ENCODE measurements around the gene DRAXIN. TPM values are rescaled to one million over a fixed set of nuclear protein-coding genes. Genes with fewer than 3 reads are reported as not detected.

The DRAXIN gene
- total RNA-seq, 4 donors from 2014 or later, result 0.06 to 0.41 TPM; not detected in 2

- DNase-seq, result no peak
- no peaks in the 10 kb centered on the region for H3K27me3 ChIP-seq
- H3K9me3 ChIP-seq, result no peaks in the 10 kb centered on the region
- H3K4me3 ChIP-seq, result no peak overlapping the region
- no peaks in the 10 kb centered on the region for H3K4me1 ChIP-seq
- H3K27ac ChIP-seq, result no peak overlapping the region
- intact Hi-C loops (cut with DNase I; ENCODE audit: low total_unique reads), result no loop called here
- no peaks in the 10 kb centered on the region for H3K36me3 ChIP-seq
- TF ChIP-seq CTCF (IDR thresholded peaks at IDR 0.05) (no peak), POLR2A (IDR thresholded peaks at IDR 0.05) (no peak)
Observed at GRCh38 chr1:11673089-11673769, 18.3 kb upstream of the DRAXIN start.

DNA sequence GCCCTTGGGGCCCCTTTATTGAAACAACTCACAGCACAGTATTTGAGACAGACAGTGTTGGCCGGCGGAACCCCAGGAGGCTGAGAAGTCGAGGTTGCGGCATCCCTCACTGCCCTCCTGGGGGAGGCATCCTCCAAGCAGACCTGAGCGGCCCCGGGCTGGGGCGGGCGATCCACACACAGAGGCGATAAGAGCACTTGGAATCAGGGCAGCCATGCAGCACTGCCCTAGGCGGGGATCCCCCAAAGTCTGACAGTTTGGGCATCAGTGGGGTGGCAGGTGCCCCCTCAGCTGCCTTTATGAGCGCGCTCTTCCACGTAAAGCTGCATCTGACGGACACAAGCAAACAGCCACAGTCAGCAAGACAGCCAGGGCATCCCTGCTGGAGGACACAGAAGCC lies 17.0 kb upstream of the DRAXIN start:
- Histone ChIP-seq H3K4me3 (no peak overlapping the region), H3K27ac (no peak overlapping the region), H3K4me1 (no peaks in the 10 kb centered on the region), H3K36me3 (no peaks in the 10 kb centered on the region), H3K27me3 (no peaks in the 10 kb centered on the region), H3K9me3 (no peaks in the 10 kb centered on the region)
- DNase-seq, result no peak
- no peak for TF ChIP-seq POLR2A (IDR thresholded peaks at IDR 0.05)
- intact Hi-C loops (cut with DNase I; ENCODE audit: low total_unique reads), result no loop called here

GRCh38 chr1:11675325-11675724 lies 16.2 kb upstream of the DRAXIN start:
- TF ChIP-seq POLR2A (IDR thresholded peaks at IDR 0.05) (no peak), CTCF (IDR thresholded peaks at IDR 0.05) (no peak)
- Histone ChIP-seq H3K4me3 (no peak overlapping the region), H3K27ac (no peak overlapping the region), H3K36me3 (no peaks in the 10 kb centered on the region), H3K4me1 (no peaks in the 10 kb centered on the region), H3K9me3 (no peaks in the 10 kb centered on the region), H3K27me3 (no peaks in the 10 kb centered on the region)
- DNase-seq, result no peak
- intact Hi-C loops (cut with DNase I; ENCODE audit: low total_unique reads), result no loop called here

DNA sequence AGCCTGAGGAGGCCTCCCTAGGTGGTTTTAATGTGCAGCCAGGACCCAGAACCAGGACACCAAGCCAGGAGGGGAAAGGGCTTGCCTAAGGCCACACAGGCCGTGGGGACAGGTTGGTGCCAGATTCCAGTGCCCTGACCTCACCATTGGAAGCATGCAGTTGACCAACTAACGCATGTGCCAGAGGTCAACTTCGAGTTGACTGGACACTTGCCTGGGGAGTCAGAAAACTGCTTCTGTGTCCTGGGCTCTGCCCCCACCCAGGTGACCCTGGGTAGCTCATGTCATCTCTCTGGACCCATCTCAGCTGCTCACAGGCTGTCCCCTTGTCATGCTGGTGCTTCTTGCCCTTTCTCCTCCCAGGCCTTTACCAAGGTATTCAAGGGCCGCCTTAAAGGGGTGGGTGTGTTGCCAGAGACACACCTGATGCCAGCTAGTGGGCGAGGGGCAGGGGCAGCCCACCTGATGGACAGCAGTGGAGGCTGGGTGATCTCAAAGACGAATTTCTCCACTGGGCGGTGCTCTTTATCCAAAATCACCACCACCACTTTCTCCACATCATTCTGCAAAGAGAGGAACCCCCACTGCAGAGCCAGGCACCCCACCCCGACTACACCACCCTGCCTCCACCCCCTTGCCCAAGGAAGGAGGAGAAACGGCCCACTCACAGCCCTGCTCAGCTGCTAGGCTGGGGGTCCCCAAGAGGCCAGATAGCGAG lies 15.0 kb upstream of the DRAXIN start:
- Histone ChIP-seq H3K27me3 (no peaks in the 10 kb centered on the region), H3K4me3 (no peak overlapping the region), H3K9me3 (no peaks in the 10 kb centered on the region), H3K36me3 (no peaks in the 10 kb centered on the region), H3K27ac (no peak overlapping the region), H3K4me1 (no peaks in the 10 kb centered on the region)
- intact Hi-C loops (cut with DNase I; ENCODE audit: low total_unique reads), result no loop called here
- TF ChIP-seq POLR2A (IDR thresholded peaks at IDR 0.05) (no peak), CTCF (IDR thresholded peaks at IDR 0.05) (no peak)
- DNase-seq, result no peak

DNA sequence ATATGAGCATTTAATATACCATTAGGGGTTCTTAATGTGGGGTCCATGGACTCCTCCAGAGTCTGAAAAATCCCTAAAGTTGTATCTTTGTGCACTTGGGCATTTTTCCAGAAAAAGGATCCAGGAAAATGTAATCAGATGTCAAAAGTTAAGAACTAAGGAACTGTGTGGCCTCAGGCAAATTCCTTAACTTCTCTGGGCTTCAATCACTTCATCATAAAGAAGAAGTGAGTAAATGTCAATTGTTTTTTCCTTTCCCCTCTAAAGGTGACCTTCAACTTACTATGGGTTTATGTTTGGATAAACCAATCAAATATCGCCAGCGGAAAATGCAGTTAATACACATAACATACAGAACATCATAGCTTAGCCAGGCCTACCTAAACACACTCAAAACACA lies 13.1 kb upstream of the DRAXIN start:
- Histone ChIP-seq H3K4me1 (no peaks in the 10 kb centered on the region), H3K27ac (no peak overlapping the region), H3K27me3 (no peaks in the 10 kb centered on the region), H3K9me3 (no peaks in the 10 kb centered on the region), H3K4me3 (no peak overlapping the region), H3K36me3 (no peaks in the 10 kb centered on the region)
- intact Hi-C loops (cut with DNase I; ENCODE audit: low total_unique reads), result no loop called here
- no peak for DNase-seq
- TF ChIP-seq CTCF (IDR thresholded peaks at IDR 0.05) (no peak), POLR2A (IDR thresholded peaks at IDR 0.05) (no peak)

Measured in uterus (tissue), 4 donors.